H1 (cell line): Measurements from ENCODE around the gene NACAD. TPM values are rescaled to one million over a fixed set of nuclear protein-coding genes. Genes with fewer than 3 reads are reported as not detected.

Experiments used
- CTCF ChIA-PET: fragments of 300-600 bp; sonication (Branson Sonifier 250); formaldehyde crosslinking; loops from one replicate; lab custom pipeline; 2021; ENCODE audit not compliant: partially characterized antibody; lab: Charles Lee
- POLR2A ChIA-PET: fragments of 300-600 bp; sonication (Branson Sonifier 250); formaldehyde crosslinking; loops from one replicate; lab custom pipeline; 2021; ENCODE audit warnings: inconsistent platforms; ENCODE audit not compliant: partially characterized antibody; lab: Charles Lee
- DNase-seq, 2 experiments: peaks; one replicate each; pipeline versions ENCODE4 v3.0.0 to v3.0.0-alpha.2; 2010 to 2022; ENCODE audit warnings: low spot score in 2 of 2, low read depth in 1 of 2, mixed read lengths in 1 of 2
- FAIRE-seq: peaks from 2 replicates; lab custom pipeline; 2011; peaks lifted over from hg19 to GRCh38; lab: Jason Lieb, UNC
- H2AFZ ChIP-seq: 2 replicates; pipeline ENCODE4 v1.8.1; 2012; ENCODE audit warnings: low read length, inconsistent platforms
- H2AK5ac ChIP-seq: 2 replicates; pipeline ENCODE4 v1.6.1; 2013; ENCODE audit warnings: low read depth, low read length
- H2BK120ac ChIP-seq: replicated peaks from 2 replicates; pipeline ENCODE3; 2013; ENCODE audit warnings: low read depth, low read length, inconsistent platforms
- H2BK12ac ChIP-seq: 2 replicates; pipeline ENCODE4 v1.6.1; 2013; ENCODE audit warnings: low read depth, low read length
- H2BK15ac ChIP-seq: 2 replicates; pipeline ENCODE4 v1.6.1; 2013; ENCODE audit warnings: low read length
- H2BK20ac ChIP-seq: 2 replicates; pipeline ENCODE4 v1.6.1; 2013; ENCODE audit warnings: low read length
- H2BK5ac ChIP-seq: 2 replicates; pipeline ENCODE4 v1.6.1; 2013; ENCODE audit warnings: low read depth, low read length
- H3K14ac ChIP-seq: 2 replicates; pipeline ENCODE4 v1.6.1; 2013; ENCODE audit warnings: inconsistent platforms; ENCODE audit not compliant: insufficient read length
- H3K18ac ChIP-seq: 2 replicates; pipeline ENCODE4 v1.6.1; 2013; ENCODE audit warnings: low read length; ENCODE audit errors: extremely low read depth
- H3K23ac ChIP-seq: 2 replicates; pipeline ENCODE4 v1.6.1; 2013; ENCODE audit warnings: inconsistent platforms; ENCODE audit not compliant: insufficient read length
- H3K23me2 ChIP-seq: 2 replicates; pipeline ENCODE4 v1.6.1; 2013; ENCODE audit warnings: low read depth, low read length
- H3K27ac ChIP-seq: 2 replicates; pipeline ENCODE4 v1.6.1; 2011; ENCODE audit warnings: low read depth, low read length, inconsistent platforms
- H3K27me3 ChIP-seq, 4 experiments: replicated peaks in 1 of 4; 1 replicate in 1 of 4; 2 replicates in 3 of 4; pipeline versions ENCODE4 v1.6.1 to v1.8.1; 2011 to 2013; ENCODE audit warnings: low read length in 3 of 4, mild to moderate bottlenecking in 3 of 4, inconsistent platforms in 2 of 4, mixed read lengths in 2 of 4, moderate library complexity in 1 of 4; ENCODE audit not compliant: control insufficient read depth in 3 of 4, insufficient read depth in 3 of 4; ENCODE audit errors: extremely low read depth in 1 of 4
- H3K36me3 ChIP-seq, 4 experiments: 2 replicates each; pipeline versions ENCODE4 v1.6.1 to v1.8.1; 2011 to 2013; ENCODE audit warnings: mild to moderate bottlenecking in 4 of 4, low read length in 3 of 4, moderate library complexity in 2 of 4, control low read depth in 1 of 4, inconsistent platforms in 1 of 4; ENCODE audit not compliant: insufficient read depth in 4 of 4, control insufficient read depth in 2 of 4
- H3K4ac ChIP-seq: replicated peaks from 2 replicates; pipeline ENCODE3; 2013; ENCODE audit warnings: low read length, low read depth, mixed read lengths, inconsistent platforms; ENCODE audit not compliant: insufficient read length
- H3K4me1 ChIP-seq, 4 experiments: replicated peaks in 1 of 4; 1 replicate in 1 of 4; 2 replicates in 3 of 4; pipeline versions ENCODE4 v1.6.1 to v1.8.1; 2011 to 2013; ENCODE audit warnings: low read length in 3 of 4, inconsistent platforms in 2 of 4, mixed read lengths in 1 of 4; ENCODE audit not compliant: insufficient read depth in 4 of 4, control insufficient read depth in 3 of 4
- H3K4me2 ChIP-seq, 2 experiments: 2 replicates each; pipeline versions ENCODE4 v1.6.1 to v1.8.1; 2011 to 2013; ENCODE audit warnings: low read depth in 2 of 2, low read length in 2 of 2, control low read depth in 1 of 2, inconsistent platforms in 1 of 2, mild to moderate bottlenecking in 1 of 2; ENCODE audit not compliant: insufficient read depth in 1 of 2
- H3K4me3 ChIP-seq, 4 experiments: fragments of 200-600, 300-600 bp in 1 of 4; sonication (generic), shearing (Covaris generic), sonication (Bioruptor Twin) in 1 of 4; 2 replicates each; pipeline versions ENCODE4 v1.5.1 to v1.8.1; 2011 to 2016; ENCODE audit warnings: low read length in 4 of 4, low read depth in 3 of 4, control low read depth in 2 of 4, inconsistent platforms in 2 of 4, mild to moderate bottlenecking in 2 of 4, mixed read lengths in 1 of 4, moderate library complexity in 1 of 4; ENCODE audit not compliant: insufficient read depth in 2 of 4; ENCODE audit errors: extremely low read depth in 1 of 4
- H3K56ac ChIP-seq: replicated peaks from 2 replicates; pipeline ENCODE3; 2013; ENCODE audit warnings: low read depth, mild to moderate bottlenecking, mixed read lengths, low read length, inconsistent platforms; ENCODE audit not compliant: insufficient read length
- H3K79me1 ChIP-seq: 2 replicates; pipeline ENCODE4 v1.6.1; 2013; ENCODE audit warnings: low read depth, low read length, control low read depth
- H3K79me2 ChIP-seq, 2 experiments: 2 replicates each; pipeline versions ENCODE4 v1.6.1 to v1.8.1; 2012 to 2013; ENCODE audit warnings: low read length in 2 of 2, mild to moderate bottlenecking in 2 of 2, inconsistent platforms in 1 of 2; ENCODE audit not compliant: insufficient read depth in 2 of 2, control insufficient read depth in 1 of 2
- H3K9ac ChIP-seq, 4 experiments: replicated peaks in 1 of 4; 1 replicate in 1 of 4; 2 replicates in 3 of 4; pipeline versions ENCODE4 v1.6.1 to v1.8.1; 2011 to 2013; ENCODE audit warnings: low read depth in 3 of 4, low read length in 3 of 4, control low read depth in 2 of 4, mild to moderate bottlenecking in 2 of 4, moderate library complexity in 2 of 4, inconsistent platforms in 1 of 4; ENCODE audit errors: extremely low read depth in 1 of 4
- H3K9me3 ChIP-seq, 2 experiments: 2 replicates each; pipeline versions ENCODE4 v1.6.1 to v1.8.1; 2012 to 2013; ENCODE audit warnings: mild to moderate bottlenecking in 2 of 2, moderate library complexity in 2 of 2, control low read depth in 1 of 2, inconsistent platforms in 1 of 2, low read depth in 1 of 2, low read length in 1 of 2, mixed read lengths in 1 of 2; ENCODE audit not compliant: insufficient read depth in 2 of 2
- H4K20me1 ChIP-seq, 2 experiments: replicated peaks in 1 of 2; 2 replicates each; pipeline versions ENCODE3 to v1.8.1; 2011 to 2013; ENCODE audit warnings: inconsistent platforms in 2 of 2, low read length in 2 of 2, mild to moderate bottlenecking in 1 of 2; ENCODE audit not compliant: insufficient read depth in 2 of 2, control insufficient read depth in 1 of 2
- H4K5ac ChIP-seq: 2 replicates; pipeline ENCODE4 v1.6.1; 2013; ENCODE audit warnings: low read length, low read depth, mixed read lengths, inconsistent platforms; ENCODE audit not compliant: insufficient read length
- H4K8ac ChIP-seq: 2 replicates; pipeline ENCODE4 v1.8.0; 2013; ENCODE audit warnings: mild to moderate bottlenecking, moderate library complexity, low read length, inconsistent platforms; ENCODE audit not compliant: insufficient read depth; ENCODE audit errors: extremely low read depth
- H4K91ac ChIP-seq: replicated peaks from 2 replicates; pipeline ENCODE3; 2013; ENCODE audit warnings: low read length, mixed read lengths, inconsistent platforms; ENCODE audit not compliant: insufficient read length
- BRCA1 ChIP-seq: IDR thresholded peaks from 2 replicates; pipeline ENCODE4 v1.6.1; 2012; ENCODE audit warnings: low read depth, low read length, improper control_type of control experiment
- CTBP2 ChIP-seq: IDR thresholded peaks from 2 replicates; pipeline ENCODE4 v1.7.0; 2011; ENCODE audit warnings: borderline replicate concordance, mild to moderate bottlenecking, moderate library complexity, mixed read lengths, low read length; ENCODE audit not compliant: insufficient read depth, insufficient read length
- CTCF ChIP-seq, 3 experiments: IDR thresholded peaks; 1 replicate in 2 of 3; 2 replicates in 1 of 3; pipeline versions ENCODE4 v1.5.1 to v1.6.1; 2011; ENCODE audit warnings: low read length in 3 of 3, mild to moderate bottlenecking in 3 of 3, inconsistent platforms in 2 of 3, low read depth in 1 of 3, moderate library complexity in 1 of 3; ENCODE audit not compliant: insufficient read depth in 1 of 3; ENCODE audit errors: control extremely low read depth in 1 of 3
- E2F6 ChIP-seq: IDR thresholded peaks from 2 replicates; pipeline ENCODE4 v1.6.1; 2012; ENCODE audit warnings: inconsistent platforms
- JUN ChIP-seq: IDR thresholded peaks from 2 replicates; pipeline ENCODE4 v1.6.1; 2011; ENCODE audit warnings: low read depth, mild to moderate bottlenecking, improper control_type of control experiment, low read length
- KDM5A ChIP-seq: fragments of 200-600 bp; IDR thresholded peaks from 2 replicates; pipeline ENCODE4 v1.7.1; 2012; ENCODE audit warnings: mild to moderate bottlenecking, low read length, inconsistent platforms, mixed read lengths
- NANOG ChIP-seq: IDR thresholded peaks from 2 replicates; pipeline ENCODE4 v1.6.1; 2011; ENCODE audit warnings: low read length, low read depth, mild to moderate bottlenecking, inconsistent platforms; ENCODE audit not compliant: insufficient read depth, poor library complexity, severe bottlenecking
- TAF7 ChIP-seq: optimal IDR thresholded peaks from 2 replicates; pipeline ENCODE3; 2011; ENCODE audit warnings: low read depth, mild to moderate bottlenecking, inconsistent platforms, low read length, moderate library complexity, borderline replicate concordance
- WGBS, 2 experiments: shearing (Covaris generic) in 1 of 2; methylation state at CpG; one replicate each; pipeline versions ENCODE4 v1.1.6 to v1.1.7; 2013 to 2015; ENCODE audit warnings: low lambda C conversion rate in 2 of 2, mixed read lengths in 2 of 2, inconsistent platforms in 1 of 2, low coverage in 1 of 2, missing lambda C conversion rate in 1 of 2; ENCODE audit not compliant: insufficient replicate concordance in 2 of 2, insufficient coverage in 1 of 2, insufficient read length in 1 of 2; ENCODE audit errors: extremely low coverage in 1 of 2, missing lambda C conversion rate in 1 of 2; 5-methylcytosine and 5-hydroxymethylcytosine counted together
- polyA plus RNA-seq, 7 experiments: library from polyadenylated mRNA; depleted of rRNA in 3 of 7; stranded (reverse) in 5 of 7; unstranded in 2 of 7; fragments of >200 nt in 5 of 7; fragments of 200-250 nt in 2 of 7; gene quantifications; 1 replicate in 5 of 7; 2 replicates in 1 of 7; 4 replicates in 1 of 7; pipeline versions ENCODE4 v1.2.1 to v1.2.3, GENCODE V29; 2011 to 2013; ENCODE audit warnings: missing spikeins in 2 of 7, mixed read lengths in 2 of 7
- total RNA-seq: library from RNA; stranded (reverse); fragmentation: NEBNext Ultra II Directional; extraction: Animal tissue kit (Norgen Biotek cat#: 25700); gene quantifications from 2 replicates; pipeline ENCODE4 v1.2.1, GENCODE V29; 2021

NACAD gene
- total and polyA plus RNA-seq, 2 of the 8 experiments (the other 6 are each of a cell fraction or from before 2014, with no cell fraction given), result 1.3 to 6.0 TPM

GRCh38 chr7:45119550-45119949 is 30.8 kb upstream of the NACAD start:
- H3K79me1 ChIP-seq, result no peaks in the 10 kb centered on the region
- no peak overlapping the region for H4K5ac ChIP-seq
- H3K9me3 ChIP-seq, result no peaks in the 10 kb centered on the region
- H3K4me1 ChIP-seq, result peaks cover 0 to 13% (median 10%) of the 10 kb centered on the region in 4 experiments; a peak in 6 of 7 replicates
- no peaks in the 10 kb centered on the region for H4K20me1 ChIP-seq
- no peak overlapping the region for H2BK5ac ChIP-seq
- no peak overlapping the region for H3K9ac ChIP-seq
- DNase-seq (no peak), FAIRE-seq (no peak)
- H3K4me3 ChIP-seq, result no peak overlapping the region
- 85% methylated on average over 3 of the region's 3 CpGs; no CpG with 5 or more reads in 1 of the 2 experiments for WGBS, 2 experiments
- H3K36me3 ChIP-seq, result no peaks in the 10 kb centered on the region
- no peak overlapping the region for H3K23ac ChIP-seq
- no peak overlapping the region for H3K4me2 ChIP-seq
- no peaks in the 10 kb centered on the region for H3K23me2 ChIP-seq
- H3K4ac ChIP-seq, result no peak overlapping the region
- no peak overlapping the region for H2BK20ac ChIP-seq
- no peak overlapping the region for H4K91ac ChIP-seq
- H3K27me3 ChIP-seq, result peaks cover 0 to 4% (median 1%) of the 10 kb centered on the region in 4 experiments; a peak in 1 of 7 replicates
- no peak overlapping the region for H3K18ac ChIP-seq
- no peak overlapping the region for H3K56ac ChIP-seq
- H3K14ac ChIP-seq, result no peak overlapping the region
- H4K8ac ChIP-seq, result no peak overlapping the region; the same call in 1 of the 2 replicates
- no peak overlapping the region for H2AK5ac ChIP-seq
- CTCF ChIA-PET, result interaction anchor here (0.7 to 4.2 kb wide), 2 partner anchors 16 to 1433 kb away, joined by 3 to 21 read pairs; no protein-coding TSS in a partner anchor
- no peak overlapping the region for H3K27ac ChIP-seq
- H3K79me2 ChIP-seq, result no peaks in the 10 kb centered on the region
- POLR2A ChIA-PET, result interaction anchor here (1.0 to 6.5 kb wide), 2 partner anchors 8 to 15 kb away, joined by 3 to 43 read pairs; partner anchors contain the start of gene TBRG4
- H2AFZ ChIP-seq, result no peak overlapping the region
- H2BK15ac ChIP-seq, result no peak overlapping the region
- no peak overlapping the region for H2BK120ac ChIP-seq
- no peak overlapping the region for H2BK12ac ChIP-seq
- TF ChIP-seq JUN (no peak), BRCA1 (no peak), CTBP2 (no peak), KDM5A (no peak), NANOG (no peak), CTCF (IDR thresholded peaks at IDR 0.05; ENCODE audit: control extremely low read depth in 1 of 3, insufficient read depth in 1 of 3, low read depth in 1 of 3, low read length in 3 of 3) (no peak), TAF7 (no peak), E2F6 (no peak)
